NCI-H748 (cell line): ENCODE data around the gene SLC41A2.

ENCODE experiments used
- DNase-seq: peaks from one replicate; lab custom pipeline; 2025; ENCODE audit not compliant: unreplicated experiment; lab: John Stamatoyannopoulos, UW

Gene SLC41A2

DNA sequence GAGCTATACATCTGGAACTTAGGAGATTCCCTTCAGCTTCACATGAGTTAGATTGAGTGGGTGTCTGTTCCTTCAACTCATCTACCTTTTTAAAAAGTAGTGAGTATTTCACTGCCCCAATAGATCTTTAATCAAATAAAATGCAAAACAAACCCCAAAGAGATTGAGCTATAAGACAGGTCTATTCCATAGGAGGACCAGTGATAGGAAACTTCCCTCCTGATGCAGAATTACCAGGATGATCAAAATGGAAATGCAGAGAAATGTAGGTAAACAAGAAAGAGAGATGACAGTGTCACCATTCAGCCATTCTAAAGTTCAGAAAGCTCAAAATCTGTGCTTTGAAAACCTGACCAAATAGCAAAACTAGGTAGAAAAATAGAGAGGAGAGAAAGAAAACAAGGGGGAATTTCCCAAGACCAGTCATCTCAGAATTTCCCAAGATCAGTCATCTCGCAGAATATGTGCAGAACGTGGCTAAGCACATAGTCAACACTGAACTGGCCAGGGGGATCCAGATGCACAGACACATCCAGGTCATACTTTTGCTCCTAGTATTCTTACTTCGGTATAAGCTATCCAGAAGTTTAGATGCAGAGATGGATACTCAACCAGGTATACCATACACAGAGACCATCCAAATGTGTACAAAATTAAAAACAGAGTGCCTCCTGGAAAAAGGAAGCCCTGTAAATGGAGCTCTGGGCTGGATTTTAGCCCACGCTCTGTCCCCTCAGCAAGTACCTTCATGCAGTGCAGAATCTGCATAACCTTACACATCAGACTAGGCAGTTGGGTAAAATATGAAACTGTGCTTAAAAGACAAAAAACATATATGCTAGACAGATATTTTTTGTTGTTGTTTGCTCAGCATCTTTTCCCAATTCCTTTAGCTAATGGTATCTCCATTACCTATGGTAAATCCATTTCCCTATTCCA is 27.4 kb downstream of the SLC41A2 start:
- no peak for DNase-seq

DNA sequence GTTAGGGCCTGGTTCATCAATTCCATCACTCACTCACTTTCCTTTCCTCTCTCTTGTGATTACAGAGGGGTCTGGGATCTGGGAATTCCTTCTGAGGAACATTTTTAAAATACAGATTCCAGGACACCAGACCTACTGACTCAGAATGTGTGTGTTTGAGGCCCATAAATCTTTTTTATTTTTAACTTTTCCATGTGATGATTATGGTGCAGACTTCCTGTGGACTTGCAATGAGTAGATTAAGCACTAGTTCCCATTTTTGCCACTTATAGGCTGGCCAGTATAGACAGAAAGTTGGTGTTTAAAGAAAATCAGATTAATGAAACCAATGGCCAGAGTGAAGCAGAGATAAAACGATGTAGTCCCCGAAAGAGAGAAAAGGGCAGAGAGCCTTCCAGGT is 28.1 kb downstream of the SLC41A2 start:
- no peak for DNase-seq

DNA sequence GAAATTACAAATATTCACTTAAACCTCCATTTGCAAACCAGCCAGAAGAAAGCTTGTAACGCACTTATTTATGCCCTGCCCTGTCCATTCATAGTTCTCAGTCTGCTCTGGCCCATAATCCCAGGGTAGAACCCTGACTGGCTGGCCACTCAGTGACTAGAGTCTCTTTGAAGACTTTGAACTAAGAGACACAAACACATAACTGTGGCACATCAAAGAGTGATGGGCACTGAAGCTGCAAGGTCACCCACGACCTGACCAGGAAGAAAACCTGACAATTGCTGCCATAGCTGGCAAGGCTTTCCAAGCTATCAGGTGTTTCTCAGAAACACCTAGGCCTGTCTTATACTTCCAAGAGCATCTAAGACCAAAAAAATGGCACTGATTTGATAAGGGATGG is 28.7 kb downstream of the SLC41A2 start:
- DNase-seq: no peak

DNA sequence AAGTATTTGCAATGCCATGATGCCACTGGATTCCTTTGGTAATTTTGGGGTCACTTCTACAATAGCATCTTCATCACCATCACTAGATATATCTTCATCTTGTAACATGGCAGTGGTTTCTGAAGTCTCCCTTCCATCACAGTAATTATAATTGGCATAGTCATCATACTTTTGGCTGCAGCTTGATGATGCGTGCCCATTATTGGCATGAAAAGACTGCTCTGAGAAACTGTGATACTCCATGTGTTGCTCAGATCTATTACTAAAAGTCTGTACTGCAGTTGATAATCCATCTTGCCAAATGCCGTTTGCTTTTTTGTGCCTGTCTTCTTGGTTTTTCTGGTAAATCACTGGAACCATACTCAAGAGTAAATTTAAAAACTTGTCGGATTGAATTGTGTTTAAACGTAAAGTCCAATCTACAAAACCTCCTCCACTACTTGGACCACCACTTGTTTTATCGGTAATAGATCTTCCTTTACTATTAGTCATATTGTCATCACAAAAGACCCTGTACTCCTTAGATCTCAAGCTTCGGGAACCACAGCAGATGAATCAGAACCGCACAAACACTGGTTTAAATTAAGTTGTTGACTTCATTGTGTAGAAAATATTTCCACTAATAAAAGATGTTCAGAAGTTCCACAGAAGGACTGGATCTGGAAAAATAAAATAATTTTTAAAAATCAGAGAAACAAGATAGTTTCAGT is 29.9 kb downstream of the SLC41A2 start:
- DNase-seq: no peak

DNA sequence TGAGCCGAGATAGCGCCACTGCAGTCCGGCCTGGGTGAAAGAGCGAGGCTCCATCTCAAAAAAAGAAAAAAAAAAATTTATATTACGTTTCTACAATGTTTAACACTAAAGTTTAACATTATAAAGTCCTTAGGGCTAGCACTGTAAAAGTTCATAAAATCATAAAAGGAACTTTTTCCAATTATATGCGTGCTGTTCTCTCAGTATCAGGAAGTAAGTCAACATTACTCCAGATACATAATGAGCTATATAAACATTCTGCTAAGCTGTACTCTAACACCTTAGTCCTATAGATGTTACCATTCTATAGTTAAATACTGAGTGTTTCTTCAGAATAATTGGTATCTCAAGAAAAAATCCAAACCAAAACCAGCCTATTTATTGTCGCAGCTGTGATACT is 32.6 kb downstream of the SLC41A2 start:
- no peak for DNase-seq

DNA sequence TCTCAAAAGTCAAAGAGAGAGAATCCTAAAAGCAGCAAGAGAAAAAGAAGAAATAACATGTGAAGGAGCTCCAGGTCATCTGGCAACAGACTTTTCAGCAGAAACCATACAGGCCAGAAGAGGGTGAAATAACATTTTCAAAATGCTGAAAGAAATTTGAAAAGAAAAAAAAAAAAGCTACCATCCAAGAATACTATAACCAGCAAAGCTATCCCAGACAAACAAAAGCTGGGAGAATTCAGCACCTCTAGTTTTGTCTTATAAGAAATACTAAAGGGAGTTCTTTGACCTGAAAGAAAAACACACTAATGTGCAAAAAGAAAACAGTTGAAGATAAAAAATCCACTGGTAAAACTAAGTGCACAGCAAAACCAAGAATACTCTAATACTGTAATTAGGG is 36.8 kb downstream of the SLC41A2 start:
- DNase-seq: no peak

DNA sequence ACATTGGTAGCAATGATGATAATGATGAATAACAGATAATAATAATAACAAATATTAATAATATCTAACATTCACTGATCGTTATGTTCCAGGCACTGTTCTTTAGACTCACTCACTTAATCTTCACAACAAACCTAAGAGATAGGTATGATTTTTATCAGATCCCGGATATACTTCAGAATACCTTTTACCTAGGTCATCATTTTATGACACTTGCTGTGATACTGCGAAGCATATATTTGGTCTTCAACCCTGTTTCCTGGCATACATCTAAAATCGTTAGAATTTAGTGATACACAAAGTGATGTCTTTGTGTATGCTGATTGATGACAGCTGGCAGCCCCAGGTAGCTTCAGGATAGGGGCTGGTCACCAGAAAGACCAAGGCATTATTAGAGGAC is 46.1 kb downstream of the SLC41A2 start:
- DNase-seq: no peak

DNA sequence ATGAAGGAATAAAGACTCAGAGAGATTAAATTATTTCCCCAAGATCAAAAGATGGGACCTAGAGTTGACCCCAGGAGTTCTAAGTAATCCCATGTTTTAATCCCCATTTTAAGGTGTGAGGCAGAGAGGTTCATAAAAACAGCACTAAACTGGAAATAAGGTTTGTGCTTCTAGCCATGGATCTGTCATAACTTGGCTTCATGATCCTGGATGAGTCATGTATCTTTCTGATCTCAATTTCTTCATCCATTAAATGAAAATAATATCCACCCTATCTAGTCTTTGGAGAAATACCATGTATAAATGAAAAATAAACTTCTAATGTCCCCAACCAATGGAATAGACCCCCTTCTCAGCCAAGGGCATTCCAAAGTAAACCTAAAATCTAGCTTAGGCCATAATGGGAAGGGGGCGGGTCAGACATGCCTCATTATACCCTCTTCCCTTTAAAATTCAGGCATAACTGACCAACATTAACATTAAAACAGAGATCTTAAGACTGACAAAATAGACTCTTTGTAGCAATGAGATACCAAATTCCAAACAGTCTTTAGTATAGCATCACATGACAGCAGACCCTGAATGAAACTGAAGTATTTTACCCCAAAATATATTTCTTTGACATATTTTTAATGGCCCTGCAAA is 47.8 kb downstream of the SLC41A2 start:
- no peak for DNase-seq

DNA sequence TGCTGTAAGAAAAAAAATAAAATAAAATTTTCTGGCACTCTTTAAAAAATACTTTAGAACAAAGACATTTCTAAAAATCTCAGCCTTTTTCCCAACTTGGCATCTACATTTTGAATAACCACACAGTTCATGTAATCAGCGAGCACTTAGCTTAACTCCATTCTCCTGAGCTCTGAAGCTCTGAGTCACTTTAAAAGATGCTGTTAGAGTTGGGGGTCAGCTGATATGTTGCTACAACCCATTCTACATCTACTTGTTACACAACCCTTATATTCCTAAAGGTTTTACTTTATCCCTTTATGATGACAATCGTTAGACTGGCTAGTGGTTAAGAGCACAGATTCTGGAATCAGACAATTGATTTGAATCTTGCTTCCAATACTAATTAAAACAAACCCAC is 48.3 kb downstream of the SLC41A2 start:
- DNase-seq: no peak
